HepG2 (cell line): Measurements from ENCODE around the gene CYYR1. TPM values are rescaled to one million over a fixed set of nuclear protein-coding genes. Genes with fewer than 3 reads are reported as not detected.

Experiments used
- ATAC-seq: fragments of 200-7000 bp; cut with Tn5 transposase; 3 replicates; pipeline ENCODE4 v1.9.1; 2020; ENCODE audit warnings: mild to moderate bottlenecking, moderate library complexity
- BruUV-seq: library from RNA; stranded (reverse); fragments of 400-500 nt; replicated peaks from 2 replicates; lab custom pipeline; 2021; lab: Mats Ljungman, UMichigan
- CTCF ChIA-PET: fragments of 300-600 bp; formaldehyde crosslinking; extraction: SDS; loops from one replicate; lab custom pipeline; 2021; ENCODE audit warnings: low total read pairs, inconsistent platforms, low intra/inter-chr PET ratio; lab: Yijun Ruan, JAX
- POLR2A ChIA-PET: fragments of 350-600 bp; sonication (Branson Sonifier 250); formaldehyde crosslinking; loops from one replicate; lab custom pipeline; 2020; ENCODE audit warnings: antibody characterized with exemption, inconsistent platforms; lab: Yijun Ruan, JAX
- DNase-seq: peaks from one replicate; pipeline ENCODE4 v3.0.0-alpha.2; 2015; ENCODE audit warnings: low spot score
- FAIRE-seq: peaks from 3 replicates; lab custom pipeline; 2011; peaks lifted over from hg19 to GRCh38; lab: Jason Lieb, UNC
- H2AFZ ChIP-seq: one replicate; pipeline ENCODE4 v1.6.1; 2011; ENCODE audit warnings: low read length, inconsistent platforms
- H3K27ac ChIP-seq: fragments of 300-600 bp; 3 replicates; pipeline ENCODE4 v1.8.0; 2011; ENCODE audit warnings: mixed run types, mild to moderate bottlenecking, mixed read lengths, low read length, inconsistent platforms; ENCODE audit not compliant: insufficient read depth; ENCODE audit errors: extremely low read length
- H3K27me3 ChIP-seq, 2 experiments: fragments of 200-600 bp in 1 of 2; 2 replicates in 1 of 2; 3 replicates in 1 of 2; pipeline versions ENCODE4 v1.6.0 to v1.8.0; 2011; ENCODE audit warnings: low read length in 2 of 2, mild to moderate bottlenecking in 2 of 2, moderate library complexity in 2 of 2, inconsistent platforms in 1 of 2; ENCODE audit not compliant: insufficient read depth in 2 of 2, control insufficient read depth in 1 of 2
- H3K36me3 ChIP-seq, 2 experiments: fragments of 200-600 bp in 1 of 2; replicated peaks in 1 of 2; 2 replicates in 1 of 2; 3 replicates in 1 of 2; pipeline versions ENCODE4 v1.5.1 to v1.8.0; 2011; ENCODE audit warnings: low read length in 2 of 2, inconsistent platforms in 1 of 2; ENCODE audit not compliant: insufficient read depth in 2 of 2, control insufficient read depth in 1 of 2
- H3K4me1 ChIP-seq: 2 replicates; pipeline ENCODE4 v1.5.1; 2012; ENCODE audit warnings: low read length, inconsistent platforms; ENCODE audit not compliant: insufficient read depth
- H3K4me2 ChIP-seq: 2 replicates; pipeline ENCODE4 v1.6.0; 2011; ENCODE audit warnings: low read depth, low read length, inconsistent platforms
- H3K4me3 ChIP-seq, 3 experiments: fragments of 200-600 bp in 1 of 3; sonication (generic), shearing (Covaris generic) in 1 of 3; replicated peaks in 1 of 3; 2 replicates each; pipeline ENCODE4 v1.5.1; 2011 to 2016; ENCODE audit warnings: low read length in 3 of 3, inconsistent platforms in 2 of 3, low read depth in 2 of 3, mild to moderate bottlenecking in 2 of 3, control low read depth in 1 of 3, mixed read lengths in 1 of 3; ENCODE audit not compliant: insufficient read depth in 1 of 3
- H3K79me2 ChIP-seq: one replicate; pipeline ENCODE4 v1.6.1; 2011; ENCODE audit warnings: low read length, inconsistent platforms; ENCODE audit not compliant: insufficient read depth
- H3K9ac ChIP-seq: 2 replicates; pipeline ENCODE4 v1.6.0; 2011; ENCODE audit warnings: mild to moderate bottlenecking, low read depth, low read length, inconsistent platforms; ENCODE audit not compliant: insufficient read depth
- H3K9me3 ChIP-seq: 2 replicates; pipeline ENCODE4 v1.5.1; 2012; ENCODE audit warnings: mild to moderate bottlenecking, low read length
- H4K20me1 ChIP-seq: 2 replicates; pipeline ENCODE4 v1.6.0; 2011; ENCODE audit warnings: inconsistent platforms, mild to moderate bottlenecking, low read length, moderate library complexity; ENCODE audit not compliant: insufficient read depth
- FOXO4 ChIP-seq: sonication (generic); formaldehyde crosslinking; conservative IDR thresholded peaks from 2 replicates; pipeline ENCODE4 v1.8.1; 2023; ENCODE audit warnings: missing genetic modification reagents
- JUN ChIP-seq: sonication (generic); formaldehyde crosslinking; IDR thresholded peaks from 2 replicates; pipeline ENCODE4 v1.4.0; 2020; ENCODE audit warnings: mild to moderate bottlenecking, missing genetic modification reagents
- KDM5A ChIP-seq: fragments of 200-600 bp; sonication (generic); IDR thresholded peaks from 2 replicates; pipeline ENCODE4 v1.7.0; 2018; ENCODE audit warnings: antibody characterized with exemption, mild to moderate bottlenecking, low read length, borderline replicate concordance
- PBX2 ChIP-seq: IDR thresholded peaks from 2 replicates; pipeline ENCODE4 v1.6.1; 2016; ENCODE audit warnings: control low read depth
- SP4 ChIP-seq: sonication (generic); formaldehyde crosslinking; IDR thresholded peaks from 2 replicates; pipeline ENCODE4 v1.8.1; 2023; ENCODE audit warnings: mild to moderate bottlenecking, missing genetic modification reagents
- ZFAT ChIP-seq: sonication (generic); formaldehyde crosslinking; conservative IDR thresholded peaks from 2 replicates; pipeline ENCODE4 v1.8.1; 2023; ENCODE audit warnings: missing genetic modification reagents, inconsistent platforms
- ZNF816 ChIP-seq: sonication (generic); formaldehyde crosslinking; IDR thresholded peaks from 2 replicates; pipeline ENCODE4 v1.8.0; 2022; ENCODE audit warnings: missing genetic modification reagents, mild to moderate bottlenecking, borderline replicate concordance
- WGBS: methylation state at CpG from one replicate; pipeline ENCODE4 v1.1.6; 2017; ENCODE audit warnings: low lambda C conversion rate; 5-methylcytosine and 5-hydroxymethylcytosine counted together
- in situ Hi-C: cut with HindIII; loops from 2 replicates; pipeline ENCODE4 v1.10.0; 2017; ENCODE audit warnings: low pct_unique_long_range_greater_than_20kb; ENCODE audit not compliant: extremely low pct_ligation_motif_present
- intact Hi-C: fragments of 100-400 bp; cut with micrococcal nuclease; formaldehyde crosslinking; loops from one replicate; pipeline ENCODE4 v1.10.0; 2022; ENCODE audit not compliant: unreplicated experiment
- polyA plus RNA-seq, 8 experiments: library from polyadenylated mRNA; depleted of rRNA in 3 of 8; stranded (reverse) in 7 of 8; unstranded in 1 of 8; fragments of >200 nt; fragmentation: Illumina TruSeq in 4 of 8; extraction: Trizol in 4 of 8; gene quantifications; 2 replicates each; pipeline versions ENCODE4 v1.2.1 to v1.2.3, GENCODE V29; 2011 to 2016; ENCODE audit warnings: low read depth in 4 of 8, missing spikeins in 1 of 8, mixed read lengths in 1 of 8; ENCODE audit not compliant: insufficient read depth in 1 of 8
- total RNA-seq, 5 experiments: library from RNA; depleted of rRNA; stranded (reverse); fragments of >200 nt; fragmentation: Illumina TruSeq; extraction: Trizol; gene quantifications; 2 replicates each; pipeline ENCODE4 v1.2.3, GENCODE V29; 2016; ENCODE audit warnings: low read depth in 1 of 5

Gene CYYR1
- total and polyA plus RNA-seq, 2 of the 13 experiments (the other 11 are each of a cell fraction or from before 2014, with no cell fraction given): not detected

- TF ChIP-seq PBX2: no peak
- TF ChIP-seq FOXO4: no peak
Measured at GRCh38 chr21:26570203-26570602, 2.9 kb downstream of the CYYR1 start (continued).

- ChIA-PET POLR2A (no interaction called here), CTCF (no interaction called here)
- no peak overlapping the region for H3K4me3 ChIP-seq
- no peak for ATAC-seq
- no peaks in the 10 kb centered on the region for H3K36me3 ChIP-seq
- intact Hi-C loops (no loop called here), in situ Hi-C loops (no loop called here)
- WGBS: 2% methylated on average over 2 of the region's 2 CpGs
- H3K4me2 ChIP-seq: no peak overlapping the region
- BruUV-seq: no TSS peak
- FAIRE-seq: no peak
- peaks cover 74% of the 10 kb centered on the region for H3K9me3 ChIP-seq
- H3K9ac ChIP-seq: no peak overlapping the region
- DNase-seq: no peak
- H3K27ac ChIP-seq: no peak overlapping the region
- no peaks in the 10 kb centered on the region for H3K4me1 ChIP-seq
- TF ChIP-seq ZFAT (CRISPR knock-in tag) (no peak), JUN (CRISPR knock-in tag) (no peak), SP4 (no peak), ZNF816 (CRISPR knock-in tag) (no peak), KDM5A (no peak)
- H3K79me2 ChIP-seq: no peaks in the 10 kb centered on the region
- H4K20me1 ChIP-seq: no peaks in the 10 kb centered on the region
- no peaks in the 10 kb centered on the region for H3K27me3 ChIP-seq
- H2AFZ ChIP-seq: no peak overlapping the region
Measured at GRCh38 chr21:26565546-26565945, 7.5 kb downstream of the CYYR1 start.
